GM21619 (cell line): ENCODE results near the gene ZBTB8A.
A peak's percentile ranks its signal among the peaks of the same experiment; 100 is the strongest.
"Not testable (repeated sequence)": the region's sequence is repeated elsewhere in the genome, so short reads cannot be mapped to it uniquely, and the experiment has no call there.

Experiments used
- ATAC-seq: cut with Tn5 transposase; IDR thresholded peaks from one replicate; pipeline ENCODE4 v1.9.1; 2021; ENCODE audit not compliant: unreplicated experiment

Gene ZBTB8A

GRCh38 chr1:32618673-32619221 lies 79.5 kb downstream of the ZBTB8A start:
- ATAC-seq: no peak

DNA sequence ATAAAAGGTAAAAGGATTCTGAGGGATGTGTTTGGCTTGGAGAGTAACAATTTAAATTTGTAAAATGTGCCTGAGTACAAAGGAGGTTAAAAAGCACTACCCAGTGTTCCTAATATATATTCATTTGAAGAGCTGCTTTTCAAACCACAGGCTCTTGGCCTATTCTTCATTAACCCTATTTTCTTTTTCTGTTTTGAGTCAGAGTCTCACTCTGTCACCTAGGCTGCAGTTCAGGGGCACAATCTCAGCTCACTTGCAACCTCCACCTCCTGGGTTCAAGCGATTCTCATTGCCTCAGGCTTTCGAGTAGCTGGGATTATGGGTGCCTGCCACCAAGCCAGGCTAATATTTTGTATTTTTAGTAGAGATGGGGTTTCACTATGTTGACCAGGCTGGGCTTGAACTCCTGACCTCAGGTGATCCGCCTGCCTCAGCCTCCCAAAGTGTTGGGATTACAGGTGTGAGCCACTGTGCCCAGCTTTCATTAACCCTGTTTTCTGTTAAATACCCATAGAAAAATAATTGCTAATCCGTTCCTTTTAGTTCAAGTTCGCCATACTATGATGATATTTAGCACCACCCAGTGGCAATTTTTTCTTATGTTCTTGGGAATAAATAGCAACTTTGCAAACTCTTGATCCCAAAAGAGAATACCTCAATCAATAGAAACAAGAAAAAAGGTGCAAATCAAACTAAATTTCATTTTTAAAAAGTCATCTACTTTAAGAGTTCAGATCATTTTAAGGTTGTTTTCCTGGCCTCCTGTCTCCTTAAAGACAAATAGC lies 80.7 kb downstream of the ZBTB8A start:
- peak; percentile 86 for ATAC-seq

GRCh38 chr1:32622205-32622604 lies 83.0 kb downstream of the ZBTB8A start:
- ATAC-seq: no peak

DNA sequence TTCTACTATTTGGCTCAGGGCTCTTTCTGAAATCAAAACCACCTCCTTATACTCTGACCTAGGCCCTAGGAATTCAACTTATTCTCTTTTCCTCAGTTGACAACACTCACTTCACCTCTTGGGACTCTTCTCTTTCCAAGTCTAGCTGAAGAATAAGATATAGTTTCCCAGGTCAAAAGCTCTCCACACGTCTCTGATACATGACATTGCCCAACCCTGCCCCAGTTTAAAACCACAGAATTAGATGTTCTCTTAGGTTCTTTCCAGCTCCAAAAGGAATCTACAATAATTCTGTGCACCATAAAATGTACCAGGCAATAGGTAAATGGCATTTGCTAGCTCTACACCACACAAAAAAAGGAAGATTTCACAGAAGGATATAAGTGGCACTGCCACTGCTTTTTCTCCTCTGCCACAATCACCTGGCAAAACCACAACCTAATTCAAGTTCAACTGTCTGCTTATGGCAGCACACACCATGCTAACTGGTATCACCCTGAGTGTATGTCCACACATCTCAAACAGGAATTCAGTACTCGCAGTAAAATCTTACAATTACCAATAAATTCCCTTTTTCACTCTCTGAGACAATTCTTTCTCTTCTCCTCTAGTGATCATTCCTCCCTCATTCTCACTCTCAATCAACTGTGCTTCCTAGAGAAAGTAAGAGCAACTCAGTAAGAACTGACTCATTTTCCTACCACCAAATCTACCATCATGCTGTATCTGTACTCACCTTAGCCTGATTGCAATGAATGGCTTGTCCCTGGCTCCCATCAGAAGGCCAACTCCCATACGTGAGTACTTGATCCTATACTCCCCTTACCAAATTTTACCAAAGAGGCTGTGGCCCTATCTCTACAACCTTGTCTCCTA lies 83.8 kb downstream of the ZBTB8A start:
- ATAC-seq: no peak

GRCh38 chr1:32623775-32624174 lies 84.5 kb downstream of the ZBTB8A start:
- ATAC-seq: no peak

- ATAC-seq: no peak
Measured at GRCh38 chr1:32626176-32626575, 86.9 kb downstream of the ZBTB8A start.

- ATAC-seq: peak; percentile 73
Measured at GRCh38 chr1:32627596-32628162, 88.5 kb downstream of the ZBTB8A start.

DNA sequence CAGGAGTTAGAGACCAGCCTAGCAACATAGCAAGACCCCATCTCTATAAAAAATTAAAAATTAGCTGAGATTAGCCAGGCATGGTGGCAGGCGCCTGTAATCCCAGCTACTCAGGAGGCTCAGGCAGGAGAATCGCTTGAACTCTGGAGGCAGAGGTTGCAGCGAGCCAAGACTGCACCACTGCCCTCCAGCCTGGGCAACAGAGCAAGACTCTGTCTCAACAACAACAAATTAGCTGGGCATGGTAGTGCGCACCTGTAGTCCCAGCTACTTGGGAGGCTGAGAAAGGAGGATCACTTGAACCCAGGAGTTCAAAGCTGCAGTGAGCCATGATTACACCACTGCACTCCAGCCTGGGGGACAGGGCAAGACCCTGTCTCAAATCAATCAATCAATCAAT lies 90.9 kb downstream of the ZBTB8A start:
- ATAC-seq: not testable (repeated sequence)

DNA sequence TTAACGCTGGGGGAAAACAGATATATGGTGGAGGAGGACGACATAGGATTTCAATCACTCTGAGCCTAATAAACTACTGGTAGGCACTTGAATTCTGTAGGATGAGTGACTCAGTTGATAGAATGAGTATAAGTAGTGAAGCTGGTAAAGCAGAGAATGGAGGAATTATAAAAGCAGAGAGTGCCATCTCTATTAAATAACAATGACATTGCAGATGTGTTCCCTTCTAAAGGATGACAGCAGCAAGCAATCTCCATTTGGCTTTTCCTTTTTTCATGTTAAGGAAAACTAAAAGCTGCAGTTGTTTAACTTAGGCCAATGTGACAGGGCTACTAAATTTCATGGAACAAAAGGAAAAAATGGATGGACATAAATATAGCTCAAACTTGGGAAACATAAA lies 93.6 kb downstream of the ZBTB8A start:
- no peak for ATAC-seq

GRCh38 chr1:32635508-32636277 lies 96.5 kb downstream of the ZBTB8A start:
- no peak for ATAC-seq

DNA sequence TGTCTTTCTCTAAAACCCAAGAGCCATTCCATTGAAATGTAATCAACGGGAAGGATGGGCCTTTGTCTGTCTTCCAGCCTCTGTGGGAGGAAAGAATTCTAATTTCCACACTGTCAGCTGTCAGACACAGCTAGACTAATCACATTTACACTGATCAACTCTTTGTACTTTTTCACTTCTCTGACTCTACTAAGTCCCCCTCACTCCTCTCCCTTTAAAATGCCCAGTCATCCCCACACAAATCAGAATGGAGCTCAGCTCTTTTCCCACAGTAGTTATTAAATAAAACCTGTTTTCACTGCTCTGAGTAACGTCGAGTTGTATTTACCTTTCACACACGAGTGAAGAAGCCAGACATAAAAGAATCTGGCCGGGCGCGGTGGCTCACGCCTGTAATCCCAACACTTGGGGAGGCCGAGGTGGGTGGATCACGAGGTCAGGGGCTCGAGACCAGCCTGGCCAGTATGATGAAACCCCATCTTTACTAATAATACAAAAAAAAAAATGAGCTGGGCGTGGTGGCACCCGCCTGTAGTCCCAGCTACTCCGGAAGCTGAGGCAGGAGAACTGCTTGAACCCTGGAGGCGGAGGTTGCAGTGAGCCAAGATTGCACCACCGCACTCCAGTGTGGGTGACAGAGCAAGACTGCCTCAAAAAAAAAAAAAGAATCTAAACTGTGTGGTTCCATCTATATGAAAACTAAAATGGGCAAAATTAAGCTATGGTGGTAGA lies 97.9 kb downstream of the ZBTB8A start:
- ATAC-seq: no peak

GRCh38 chr1:32639489-32640075 lies 100.4 kb downstream of the ZBTB8A start:
- ATAC-seq: no peak

DNA sequence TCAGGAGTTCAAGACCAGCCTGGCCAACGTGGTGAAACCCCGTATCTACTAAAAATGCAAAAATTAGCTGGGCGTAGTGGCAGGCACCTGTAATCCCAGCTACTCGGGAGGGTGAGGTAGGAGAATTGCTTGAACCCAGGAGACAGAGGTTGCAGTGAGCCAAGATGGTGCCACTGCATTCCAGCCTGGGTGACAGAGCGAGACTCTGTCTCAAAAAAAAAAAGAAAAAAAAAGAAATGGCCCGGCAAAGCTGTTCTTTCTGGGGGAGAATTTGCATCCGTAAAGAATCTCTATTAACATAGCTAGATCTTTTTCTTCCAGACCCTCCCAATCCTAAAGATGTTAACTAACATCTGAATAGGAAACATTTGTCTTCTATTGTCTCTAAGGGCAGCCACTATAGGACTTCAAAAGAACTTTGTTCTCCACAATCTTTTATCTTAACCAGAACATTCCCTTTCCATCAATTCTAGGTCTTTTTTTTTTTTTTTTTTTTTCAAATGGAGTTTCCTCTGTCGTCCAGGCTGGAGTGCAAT lies 103.1 kb downstream of the ZBTB8A start:
- not testable (repeated sequence) for ATAC-seq

GRCh38 chr1:32644426-32644825 lies 105.2 kb downstream of the ZBTB8A start:
- no peak for ATAC-seq

DNA sequence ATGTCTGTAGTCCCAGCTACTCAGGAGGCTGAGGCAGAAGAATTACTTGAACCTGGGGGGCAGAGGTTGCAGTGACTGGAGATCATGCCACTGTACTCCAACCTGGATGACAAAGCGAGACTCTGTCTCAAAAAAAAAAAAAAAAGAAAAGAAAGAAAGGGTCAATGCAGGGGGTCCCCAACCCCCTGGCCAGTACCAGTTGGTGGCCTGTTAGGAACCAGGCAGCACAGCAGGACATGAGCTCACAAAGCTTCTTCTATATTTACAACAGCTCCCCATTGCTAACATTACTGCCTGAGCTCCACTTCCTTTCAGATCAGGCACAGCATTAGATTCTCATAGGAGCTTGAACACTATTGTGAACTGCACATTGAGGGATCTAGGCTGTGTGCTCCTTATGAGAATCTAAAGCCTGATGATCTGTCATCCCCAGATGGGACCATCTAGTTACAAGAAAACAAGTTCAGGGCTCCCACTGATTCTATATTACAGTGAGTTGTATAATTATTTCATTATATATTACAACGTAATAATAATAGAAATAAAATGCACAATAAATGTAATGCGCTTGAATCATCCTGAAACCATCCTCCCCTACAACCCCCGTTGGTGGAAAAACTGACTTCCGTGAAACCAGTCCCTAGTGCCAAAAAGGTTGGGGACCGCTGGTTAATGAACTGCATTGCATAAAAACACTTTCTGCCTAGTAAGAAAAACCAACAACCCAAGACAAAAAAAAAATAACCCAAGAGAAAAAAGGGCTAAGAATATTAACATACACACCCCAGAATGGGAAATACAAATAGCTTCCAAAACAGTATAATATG lies 108.3 kb downstream of the ZBTB8A start:
- no peak for ATAC-seq

GRCh38 chr1:32650248-32650751 lies 111.1 kb downstream of the ZBTB8A start, which contains the start of gene ZBTB8OS:
ZBTB8OS (minus strand) TSS chr1:32650550; CDS start chr1:32650529, 21 bp downstream.
- ATAC-seq: peak; percentile 61

GRCh38 chr1:32650752-32651460 lies 111.7 kb downstream of the ZBTB8A start, which contains the start of gene RBBP4:
RBBP4 (plus strand) TSS chr1:32651208; CDS start chr1:32651307, 99 bp downstream.
- peak; percentile 78 for ATAC-seq
